ENCODE data around the gene UNC79.

DNA sequence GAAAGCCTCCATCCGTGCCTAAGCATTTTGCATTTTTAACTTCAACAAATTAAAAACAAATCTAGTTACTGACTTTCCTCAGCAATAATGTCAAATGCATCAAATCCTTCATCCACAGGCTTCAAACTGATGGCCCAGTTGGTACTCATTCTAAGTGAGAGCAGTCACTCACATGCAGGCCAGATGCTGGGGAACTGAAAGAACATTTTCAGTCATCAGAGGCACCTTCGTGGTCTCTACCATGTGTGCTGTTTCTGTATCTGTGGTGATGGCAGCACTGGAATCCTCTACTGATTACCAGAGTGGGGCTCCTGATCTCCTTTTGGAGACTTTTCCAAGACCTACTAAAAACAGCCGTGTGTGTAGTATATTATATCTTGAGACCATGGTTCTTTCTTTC is 212.4 kb downstream of the UNC79 start:
- TF ChIP-seq, protein P1, sequence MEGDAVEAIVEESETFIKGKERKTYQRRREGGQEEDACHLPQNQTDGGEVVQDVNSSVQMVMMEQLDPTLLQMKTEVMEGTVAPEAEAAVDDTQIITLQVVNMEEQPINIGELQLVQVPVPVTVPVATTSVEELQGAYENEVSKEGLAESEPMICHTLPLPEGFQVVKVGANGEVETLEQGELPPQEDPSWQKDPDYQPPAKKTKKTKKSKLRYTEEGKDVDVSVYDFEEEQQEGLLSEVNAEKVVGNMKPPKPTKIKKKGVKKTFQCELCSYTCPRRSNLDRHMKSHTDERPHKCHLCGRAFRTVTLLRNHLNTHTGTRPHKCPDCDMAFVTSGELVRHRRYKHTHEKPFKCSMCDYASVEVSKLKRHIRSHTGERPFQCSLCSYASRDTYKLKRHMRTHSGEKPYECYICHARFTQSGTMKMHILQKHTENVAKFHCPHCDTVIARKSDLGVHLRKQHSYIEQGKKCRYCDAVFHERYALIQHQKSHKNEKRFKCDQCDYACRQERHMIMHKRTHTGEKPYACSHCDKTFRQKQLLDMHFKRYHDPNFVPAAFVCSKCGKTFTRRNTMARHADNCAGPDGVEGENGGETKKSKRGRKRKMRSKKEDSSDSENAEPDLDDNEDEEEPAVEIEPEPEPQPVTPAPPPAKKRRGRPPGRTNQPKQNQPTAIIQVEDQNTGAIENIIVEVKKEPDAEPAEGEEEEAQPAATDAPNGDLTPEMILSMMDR (IDR thresholded peaks at IDR 0.05; ENCODE audit: low read length) = no peak
- no peak for TF ChIP-seq EZH2 (IDR thresholded peaks at IDR 0.05; ENCODE audit: borderline replicate concordance, low read length)

Measured in OCI-LY1 (cell line).